Spleen (tissue), 11 donors: Measurements from ENCODE around the gene PIGH. TPM values are rescaled to one million over a fixed set of nuclear protein-coding genes. Genes with fewer than 3 reads are reported as not detected.

Experiments used
- DNase-seq: peaks from one replicate; pipeline ENCODE4 v3.0.0-alpha.2; 2020
- H3K27ac ChIP-seq, 8 donors: fragments of 200-600 bp; sonication (generic) in 7 of 8; 1 replicate in 4 of 8; 2 replicates in 4 of 8; pipeline versions ENCODE4 v1.5.0 to v1.8.0; 2016 to 2021; ENCODE audit warnings: inconsistent platforms in 4 of 8, mild to moderate bottlenecking in 4 of 8, moderate library complexity in 1 of 8
- H3K27me3 ChIP-seq, 7 donors: fragments of 200-600 bp; sonication (generic) in 6 of 7; replicated peaks in 1 of 7; 1 replicate in 4 of 7; 2 replicates in 3 of 7; pipeline versions ENCODE4 v1.5.0 to v1.8.0; 2016 to 2021; ENCODE audit warnings: inconsistent platforms in 3 of 7, mild to moderate bottlenecking in 1 of 7
- H3K36me3 ChIP-seq, 6 donors: fragments of 200-600 bp; sonication (generic) in 5 of 6; 1 replicate in 4 of 6; 2 replicates in 2 of 6; pipeline versions ENCODE4 v1.5.0 to v1.8.0; 2016 to 2021; ENCODE audit warnings: inconsistent platforms in 2 of 6
- H3K4me1 ChIP-seq, 6 donors: fragments of 200-600 bp; sonication (generic) in 5 of 6; 1 replicate in 3 of 6; 2 replicates in 3 of 6; pipeline versions ENCODE4 v1.5.0 to v1.8.0; 2016 to 2021; ENCODE audit warnings: inconsistent platforms in 3 of 6
- H3K4me3 ChIP-seq, 8 donors: fragments of 200-600 bp; sonication (generic) in 7 of 8; 1 replicate in 4 of 8; 2 replicates in 4 of 8; pipeline versions ENCODE4 v1.5.0 to v1.8.0; 2016 to 2021; ENCODE audit warnings: inconsistent platforms in 4 of 8, mild to moderate bottlenecking in 4 of 8, moderate library complexity in 2 of 8
- H3K9me3 ChIP-seq, 8 donors: fragments of 200-600 bp; sonication (generic) in 7 of 8; 1 replicate in 4 of 8; 2 replicates in 4 of 8; pipeline versions ENCODE4 v1.5.0 to v1.8.0; 2016 to 2021; ENCODE audit warnings: inconsistent platforms in 4 of 8
- POLR2A ChIP-seq, 3 donors: fragments of 450-650 bp; IDR thresholded peaks; one replicate each; pipeline ENCODE4 v1.5.1; 2017; ENCODE audit warnings: antibody characterized with exemption in 3 of 3, mild to moderate bottlenecking in 1 of 3
- POLR2AphosphoS5 ChIP-seq, 3 donors: sonication (generic); formaldehyde crosslinking; IDR thresholded peaks; one replicate each; pipeline ENCODE4 v1.5.1; 2017; ENCODE audit warnings: antibody characterized with exemption in 3 of 3
- WGBS, 5 donors: extraction: QIAGEN DNeasy Blood & Tissue Kit in 3 of 5; methylation state at CpG; one replicate each; pipeline versions ENCODE4 v1.1.5 to v1.1.7; 2013 to 2018; 5-methylcytosine and 5-hydroxymethylcytosine counted together
- intact Hi-C: fragments of 100-400 bp; cut with DNase I; formaldehyde crosslinking; loops from one replicate; pipeline ENCODE4 v1.15.0; 2023; ENCODE audit warnings: low total_unique reads
- polyA plus RNA-seq, 3 donors: library from polyadenylated mRNA; stranded (reverse); fragments of 200-250 nt; gene quantifications; one replicate each; pipeline ENCODE4 v1.2.1, GENCODE V29; 2013
- total RNA-seq, 7 donors: library from RNA; depleted of rRNA in 3 of 7; stranded (reverse); fragments of >200 nt in 3 of 7; fragmentation: NEBNext Ultra II Directional in 4 of 7; extraction: Animal tissue kit (Norgen Biotek cat#: 25700) in 4 of 7; gene quantifications; one replicate each; pipeline versions ENCODE4 v1.1.0 to v1.2.1, GENCODE V29; 2016 to 2021
- TF ChIP-seq, protein P1 (sequence below), 11 experiments: fragments of 200-600 bp in 7 of 11; fragments of 450-650 bp in 4 of 11; sonication (generic) in 4 of 11; IDR thresholded peaks in 8 of 11; conservative IDR thresholded peaks in 3 of 11; 1 replicate in 7 of 11; 2 replicates in 4 of 11; pipeline versions ENCODE4 v1.4.0 to v1.8.0; 2016 to 2021; ENCODE audit warnings: antibody characterized with exemption in 11 of 11, inconsistent platforms in 4 of 11, mild to moderate bottlenecking in 1 of 11
- donor health status: healthy with polysubstance abuse.
- donor health status: DM: no; HTN: no; CAD: no; lungs with moderate emphysema.
- donor health status: DM: no; HTN: no; CAD: no.
- donor health status: Bipolar disorder and iron deficiency.
- donor health status: healthy.
- donor health status: DM: no; HTN: no; CAD: no.
- donor health status: DM: yes; HTN: yes; CAD: no.

The PIGH gene
- total and polyA plus RNA-seq, 10 donors: 16.3 to 43.1 (median 24.1) TPM

DNA sequence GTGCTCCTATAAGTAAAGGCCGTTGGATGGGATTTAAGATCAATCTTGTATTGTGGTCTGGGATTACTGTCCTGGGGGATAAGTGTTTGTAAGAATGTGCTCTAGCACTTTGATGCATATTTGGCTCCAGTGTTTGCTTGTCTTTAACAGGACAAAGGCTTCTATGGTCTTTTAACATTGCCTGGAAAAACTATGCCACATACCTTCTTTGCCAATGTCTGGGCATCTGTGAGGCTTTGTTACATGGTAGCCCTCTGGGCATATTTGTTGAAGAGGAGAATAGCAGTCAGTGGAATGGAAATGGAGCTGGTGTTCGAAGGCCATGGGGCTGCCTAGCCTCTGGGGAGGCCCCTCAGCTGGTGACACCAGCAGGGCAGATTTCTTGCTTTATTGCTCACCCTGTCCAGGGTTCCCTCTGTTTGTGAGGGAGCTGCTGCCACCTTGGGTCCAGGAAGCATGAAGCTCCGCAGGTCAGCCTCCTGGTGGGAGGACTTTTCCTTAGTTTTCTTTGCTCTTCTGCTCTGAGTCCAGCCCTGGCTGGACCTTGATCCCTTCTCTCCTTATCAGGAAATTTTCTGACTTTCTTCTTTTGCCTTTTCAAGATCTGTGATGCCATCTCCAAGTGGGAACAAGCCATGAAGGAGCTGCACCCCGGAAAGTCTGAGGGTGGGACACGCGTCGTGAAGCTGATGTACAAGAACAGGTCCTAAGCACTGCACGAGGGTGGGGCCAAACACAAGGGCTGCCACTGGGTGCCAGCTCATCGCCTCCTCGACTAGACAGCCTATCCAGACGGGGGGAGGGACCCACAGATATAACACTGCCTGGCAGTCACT is 19.5 kb downstream of the PIGH start:
- Histone ChIP-seq H3K4me1 (no peaks in the 10 kb centered on the region), H3K27me3 (no peaks in the 10 kb centered on the region), H3K36me3 (peaks cover 0 to 10% (median 0%) of the 10 kb centered on the region in 6 donors), H3K4me3 (no peak overlapping the region), H3K27ac (no peak overlapping the region), H3K9me3 (no peaks in the 10 kb centered on the region)
- intact Hi-C loops: loop anchor here (10.0 kb wide), 1 partner anchor 84 kb away; no protein-coding TSS in a partner anchor
- peak; percentile 51 for DNase-seq
- no peak for TF ChIP-seq POLR2A (IDR thresholded peaks at IDR 0.05)
- TF ChIP-seq, protein P1, sequence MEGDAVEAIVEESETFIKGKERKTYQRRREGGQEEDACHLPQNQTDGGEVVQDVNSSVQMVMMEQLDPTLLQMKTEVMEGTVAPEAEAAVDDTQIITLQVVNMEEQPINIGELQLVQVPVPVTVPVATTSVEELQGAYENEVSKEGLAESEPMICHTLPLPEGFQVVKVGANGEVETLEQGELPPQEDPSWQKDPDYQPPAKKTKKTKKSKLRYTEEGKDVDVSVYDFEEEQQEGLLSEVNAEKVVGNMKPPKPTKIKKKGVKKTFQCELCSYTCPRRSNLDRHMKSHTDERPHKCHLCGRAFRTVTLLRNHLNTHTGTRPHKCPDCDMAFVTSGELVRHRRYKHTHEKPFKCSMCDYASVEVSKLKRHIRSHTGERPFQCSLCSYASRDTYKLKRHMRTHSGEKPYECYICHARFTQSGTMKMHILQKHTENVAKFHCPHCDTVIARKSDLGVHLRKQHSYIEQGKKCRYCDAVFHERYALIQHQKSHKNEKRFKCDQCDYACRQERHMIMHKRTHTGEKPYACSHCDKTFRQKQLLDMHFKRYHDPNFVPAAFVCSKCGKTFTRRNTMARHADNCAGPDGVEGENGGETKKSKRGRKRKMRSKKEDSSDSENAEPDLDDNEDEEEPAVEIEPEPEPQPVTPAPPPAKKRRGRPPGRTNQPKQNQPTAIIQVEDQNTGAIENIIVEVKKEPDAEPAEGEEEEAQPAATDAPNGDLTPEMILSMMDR (IDR thresholded peaks at IDR 0.05 in 8 of 11, conservative IDR thresholded peaks at IDR 0.05 in 3 of 11): no peak
- TF ChIP-seq POLR2AphosphoS5 (IDR thresholded peaks at IDR 0.05): no peak
- 89 to 92% (median 90%) methylated on average over 11 of the region's 11 CpGs for WGBS, 5 donors

DNA sequence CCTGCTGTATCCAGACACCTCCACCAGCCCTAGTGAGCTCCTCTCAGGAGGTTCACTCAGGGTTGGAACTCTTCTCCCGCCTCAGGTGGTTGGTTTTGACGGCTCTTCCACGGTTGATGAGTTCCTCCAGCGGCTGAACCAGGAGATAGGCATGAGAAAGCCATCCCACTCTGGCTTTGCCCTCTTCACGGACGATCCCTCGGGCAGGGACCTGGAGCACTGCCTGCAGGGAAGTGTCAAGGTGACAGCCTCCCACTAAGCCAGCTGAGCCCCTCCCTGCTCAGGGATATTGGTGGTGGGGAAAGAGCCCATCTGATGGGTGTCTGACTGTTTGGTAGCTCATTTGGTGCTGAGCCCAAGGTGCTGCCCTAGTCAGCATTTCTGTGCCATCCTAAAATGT is 20.4 kb downstream of the PIGH start:
- TF ChIP-seq POLR2A (IDR thresholded peaks at IDR 0.05): no peak
- no peak for TF ChIP-seq POLR2AphosphoS5 (IDR thresholded peaks at IDR 0.05)
- TF ChIP-seq, protein P1 (IDR thresholded peaks at IDR 0.05 in 8 of 11, conservative IDR thresholded peaks at IDR 0.05 in 3 of 11): no peak
- Histone ChIP-seq H3K4me3 (no peak overlapping the region), H3K4me1 (no peaks in the 10 kb centered on the region), H3K36me3 (peaks cover 0 to 7% (median 0%) of the 10 kb centered on the region in 6 donors), H3K9me3 (no peaks in the 10 kb centered on the region), H3K27ac (no peak overlapping the region), H3K27me3 (no peaks in the 10 kb centered on the region)
- peak; percentile 51 for DNase-seq
- intact Hi-C loops: loop anchor here (10.0 kb wide), 1 partner anchor 85 kb away; no protein-coding TSS in a partner anchor
- 87 to 93% (median 90%) methylated on average over 7 of the region's 7 CpGs for WGBS, 5 donors

DNA sequence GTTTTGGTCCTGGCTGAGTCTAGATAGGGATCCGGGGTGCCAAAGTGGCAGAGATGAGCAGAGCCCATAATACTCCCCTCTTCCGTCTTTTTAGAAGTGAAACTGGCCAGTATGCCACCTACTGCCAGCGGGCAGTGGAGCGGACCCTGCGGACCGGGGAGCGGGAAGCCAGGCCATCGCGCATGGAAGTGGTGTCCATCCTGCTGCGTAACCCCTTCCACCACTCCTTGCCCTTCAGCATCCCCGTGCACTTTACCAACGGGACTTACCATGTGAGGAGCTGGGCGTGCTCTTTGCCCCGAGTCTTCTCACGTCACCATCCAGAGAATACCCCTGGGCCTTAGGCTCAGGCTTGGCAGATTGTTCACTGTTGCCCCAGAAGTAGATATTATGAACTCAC is 21.0 kb downstream of the PIGH start:
- peak; percentile 40 for DNase-seq
- 78 to 89% (median 79%) methylated on average over 15 of the region's 15 CpGs for WGBS, 5 donors
- H3K27ac ChIP-seq: no peak overlapping the region

More for the DNA sequence above, 21.0 kb downstream of the PIGH start:
- Histone ChIP-seq H3K9me3 (no peaks in the 10 kb centered on the region), H3K4me1 (no peaks in the 10 kb centered on the region), H3K36me3 (peaks cover 0 to 7% (median 0%) of the 10 kb centered on the region in 6 donors), H3K27me3 (no peaks in the 10 kb centered on the region), H3K4me3 (no peak overlapping the region)
- TF ChIP-seq, protein P1 (IDR thresholded peaks at IDR 0.05 in 8 of 11, conservative IDR thresholded peaks at IDR 0.05 in 3 of 11): no peak
- TF ChIP-seq POLR2AphosphoS5 (IDR thresholded peaks at IDR 0.05): no peak
- intact Hi-C loops: no loop called here
